Tibial nerve (tissue), 4 donors: ENCODE data around the gene NCAM1.

Source experiments
- CTCF ChIP-seq, 5 experiments: fragments of 200-600 bp in 3 of 5; fragments of 450-650 bp in 2 of 5; sonication (generic) in 3 of 5; IDR thresholded peaks; one replicate each; pipeline ENCODE4 v1.5.1; 2016 to 2019; ENCODE audit warnings: antibody characterized with exemption in 5 of 5, mild to moderate bottlenecking in 3 of 5, moderate library complexity in 2 of 5
- EP300 ChIP-seq, 2 donors: sonication (generic); formaldehyde crosslinking; IDR thresholded peaks; one replicate each; pipeline ENCODE4 v1.6.1; 2017; ENCODE audit warnings: antibody characterized with exemption in 2 of 2, mild to moderate bottlenecking in 1 of 2
- POLR2A ChIP-seq, 2 donors: fragments of 450-650 bp; IDR thresholded peaks; one replicate each; pipeline ENCODE4 v1.6.1; 2017; ENCODE audit warnings: antibody characterized with exemption in 2 of 2, mild to moderate bottlenecking in 2 of 2, moderate library complexity in 2 of 2

DNA sequence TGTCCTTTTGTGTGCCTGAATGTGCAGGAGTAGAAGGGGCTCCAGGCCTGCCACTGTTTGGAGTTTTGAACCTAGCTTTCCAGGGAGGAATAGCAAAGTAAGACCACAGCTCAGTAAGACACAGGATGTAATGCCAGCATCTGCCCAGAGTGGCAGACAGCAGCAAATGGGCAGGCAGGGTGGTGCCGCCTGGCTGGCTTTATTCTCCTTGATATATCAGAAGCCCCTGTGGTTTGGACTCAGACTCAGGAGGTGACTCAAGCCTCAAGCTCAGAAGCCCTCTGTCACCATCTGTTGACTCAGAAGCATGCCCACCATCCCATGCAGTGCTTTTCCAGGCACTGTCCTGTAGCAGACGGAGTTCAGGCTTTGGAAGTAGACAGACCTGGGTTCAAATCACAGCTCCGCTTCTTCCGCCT is 280.4 kb downstream of the NCAM1 start:
- TF ChIP-seq POLR2A (IDR thresholded peaks at IDR 0.05): no peak
- TF ChIP-seq CTCF (IDR thresholded peaks at IDR 0.05): no peak
- no peak for TF ChIP-seq EP300 (IDR thresholded peaks at IDR 0.05)
